Right lobe of liver (tissue), 6 donors: ENCODE results near the gene ZNF625. TPM values are rescaled to one million over a fixed set of nuclear protein-coding genes. Genes with fewer than 3 reads are reported as not detected.
"Not testable (repeated sequence)": the region's sequence is repeated elsewhere in the genome, so short reads cannot be mapped to it uniquely, and the experiment has no call there.

Experiments
- ATAC-seq, 4 donors: fragments of 200-7000 bp; cut with Tn5 transposase; one replicate each; pipeline ENCODE4 v1.9.1; 2020; ENCODE audit warnings: mild to moderate bottlenecking in 4 of 4, moderate library complexity in 4 of 4
- DNase-seq, 3 donors: peaks; one replicate each; pipeline ENCODE4 v3.0.0-alpha.2; 2020
- H3K27ac ChIP-seq, 3 donors: fragments of 200-600 bp; one replicate each; pipeline ENCODE4 v1.8.0; 2022
- H3K27me3 ChIP-seq, 2 donors: fragments of 200-600 bp; one replicate each; pipeline ENCODE4 v1.8.0; 2022
- H3K36me3 ChIP-seq, 4 donors: fragments of 200-600 bp; sonication (generic) in 1 of 4; one replicate each; pipeline versions ENCODE4 v1.5.1 to v1.8.0; 2017 to 2022; ENCODE audit warnings: control low read depth in 1 of 4
- H3K4me1 ChIP-seq, 4 donors: fragments of 200-600 bp; sonication (generic) in 1 of 4; one replicate each; pipeline versions ENCODE4 v1.5.1 to v1.8.0; 2017 to 2022; ENCODE audit warnings: control low read depth in 1 of 4
- H3K4me3 ChIP-seq, 3 donors: fragments of 200-600 bp; one replicate each; pipeline ENCODE4 v1.8.0; 2022
- H3K9me3 ChIP-seq, 4 donors: fragments of 200-600 bp; sonication (generic) in 1 of 4; one replicate each; pipeline versions ENCODE4 v1.5.1 to v1.8.0; 2017 to 2022; ENCODE audit warnings: control low read depth in 1 of 4
- POLR2A ChIP-seq: fragments of 450-650 bp; IDR thresholded peaks from one replicate; pipeline ENCODE4 v1.6.1; 2017; ENCODE audit warnings: antibody characterized with exemption, mild to moderate bottlenecking
- WGBS: methylation state at CpG from one replicate; pipeline ENCODE4 v1.1.6; 2018; ENCODE audit warnings: low coverage, low lambda C conversion rate; ENCODE audit not compliant: insufficient coverage; ENCODE audit errors: missing lambda C conversion rate; 5-methylcytosine and 5-hydroxymethylcytosine counted together
- intact Hi-C, 2 donors: fragments of 100-400 bp; cut with DNase I; formaldehyde crosslinking; loops; one replicate each; pipeline versions ENCODE4 v1.11.2 to v1.14.1; 2022
- total RNA-seq, 6 experiments: library from RNA; depleted of rRNA in 2 of 6; stranded (reverse); fragments of >200 nt in 2 of 6; fragmentation: NEBNext Ultra II Directional in 3 of 6; extraction: Animal tissue kit (Norgen Biotek cat#: 25700) in 3 of 6; gene quantifications; one replicate each; pipeline versions ENCODE4 v1.1.0 to v1.2.4, GENCODE V29; 2016 to 2023
- TF ChIP-seq, protein P1 (sequence below), 4 donors: fragments of 200-600 bp in 3 of 4; fragments of 450-650 bp in 1 of 4; IDR thresholded peaks; one replicate each; pipeline versions ENCODE4 v1.5.1 to v1.8.0; 2016 to 2022; ENCODE audit warnings: antibody characterized with exemption in 4 of 4, mild to moderate bottlenecking in 2 of 4
- donor health status: DM: no; HTN: yes; CAD: no.
- donor health status: DM: no; HTN: no; CAD: no.
- donor health status: DM: no; HTN: no; CAD: no.
- donor health status: DM: no; HTN: yes; CAD: no.
- donor health status: DM: no; HTN: yes; CAD: no.

The ZNF625 gene
- total RNA-seq, 6 experiments from 2014 or later: 0.57 to 1.8 (median 1.4) TPM

DNA sequence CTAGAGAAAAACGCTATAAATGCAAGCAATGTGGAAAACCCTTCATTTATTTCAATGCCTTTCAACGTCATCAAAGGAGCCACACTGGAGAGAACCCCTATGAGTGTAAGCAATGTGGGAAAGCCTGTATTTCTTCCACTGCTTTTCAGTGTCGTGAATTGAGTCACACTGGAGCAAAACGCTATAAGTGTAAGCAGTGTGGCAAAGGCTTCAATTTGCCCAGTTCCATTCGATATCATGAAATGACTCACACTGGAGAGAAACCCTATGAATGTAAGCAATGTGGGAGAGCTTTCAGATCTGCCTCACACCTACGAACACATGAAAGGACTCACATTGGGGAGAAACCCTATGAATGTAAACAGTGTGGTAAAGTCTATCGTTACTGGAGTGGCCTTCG is 43.8 kb downstream of the ZNF625 start:
- intact Hi-C loops: no loop called here
- 67% methylated on average over 8 of the region's 8 CpGs for WGBS
- H3K27ac ChIP-seq: no peak overlapping the region
- peaks cover 0 to 2% (median 0%) of the 10 kb centered on the region in 4 donors for H3K36me3 ChIP-seq
- TF ChIP-seq, protein P1, sequence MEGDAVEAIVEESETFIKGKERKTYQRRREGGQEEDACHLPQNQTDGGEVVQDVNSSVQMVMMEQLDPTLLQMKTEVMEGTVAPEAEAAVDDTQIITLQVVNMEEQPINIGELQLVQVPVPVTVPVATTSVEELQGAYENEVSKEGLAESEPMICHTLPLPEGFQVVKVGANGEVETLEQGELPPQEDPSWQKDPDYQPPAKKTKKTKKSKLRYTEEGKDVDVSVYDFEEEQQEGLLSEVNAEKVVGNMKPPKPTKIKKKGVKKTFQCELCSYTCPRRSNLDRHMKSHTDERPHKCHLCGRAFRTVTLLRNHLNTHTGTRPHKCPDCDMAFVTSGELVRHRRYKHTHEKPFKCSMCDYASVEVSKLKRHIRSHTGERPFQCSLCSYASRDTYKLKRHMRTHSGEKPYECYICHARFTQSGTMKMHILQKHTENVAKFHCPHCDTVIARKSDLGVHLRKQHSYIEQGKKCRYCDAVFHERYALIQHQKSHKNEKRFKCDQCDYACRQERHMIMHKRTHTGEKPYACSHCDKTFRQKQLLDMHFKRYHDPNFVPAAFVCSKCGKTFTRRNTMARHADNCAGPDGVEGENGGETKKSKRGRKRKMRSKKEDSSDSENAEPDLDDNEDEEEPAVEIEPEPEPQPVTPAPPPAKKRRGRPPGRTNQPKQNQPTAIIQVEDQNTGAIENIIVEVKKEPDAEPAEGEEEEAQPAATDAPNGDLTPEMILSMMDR (IDR thresholded peaks at IDR 0.05): no peak
- no peak for TF ChIP-seq POLR2A
- no peak for DNase-seq
- H3K4me3 ChIP-seq: no peak overlapping the region
- H3K9me3 ChIP-seq: peaks cover 0 to 13% (median 2%) of the 10 kb centered on the region in 4 donors
- H3K27me3 ChIP-seq: no peaks in the 10 kb centered on the region
- H3K4me1 ChIP-seq: no peaks in the 10 kb centered on the region
- ATAC-seq: no peak

DNA sequence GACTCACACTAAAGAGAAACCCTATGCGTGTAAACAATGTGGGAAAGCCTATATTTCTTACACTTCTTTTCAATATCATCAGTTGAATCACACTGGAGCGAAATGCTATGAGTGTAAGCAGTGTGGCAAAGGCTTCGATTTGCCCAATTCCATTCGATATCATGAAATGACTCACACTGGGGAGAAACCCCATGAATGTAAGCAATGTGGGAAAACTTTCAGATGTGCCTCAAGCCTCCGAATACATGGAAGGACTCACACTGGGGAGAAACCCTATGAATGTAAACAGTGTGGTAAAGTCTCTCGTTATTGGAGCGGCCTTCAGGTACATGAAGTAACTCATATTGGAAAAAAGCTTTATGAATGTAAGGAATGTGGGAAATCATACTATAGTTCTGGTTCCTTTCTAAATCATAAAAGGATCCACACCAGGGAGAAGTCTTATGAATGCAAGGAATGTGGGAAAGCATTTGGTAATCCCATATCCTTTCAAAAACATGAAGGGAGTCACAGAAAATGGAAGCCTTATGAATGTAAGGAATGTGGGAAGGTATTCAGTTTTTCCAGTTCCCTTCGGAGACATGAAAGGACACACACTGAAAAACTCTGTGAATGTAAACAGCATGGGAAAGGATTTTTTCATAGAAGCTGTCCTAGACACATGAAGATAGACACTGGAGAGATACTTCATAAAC is 44.4 kb downstream of the ZNF625 start:
- intact Hi-C loops: no loop called here
- Histone ChIP-seq H3K27me3 (no peaks in the 10 kb centered on the region), H3K27ac (no peak overlapping the region), H3K36me3 (peaks cover 0 to 2% (median 0%) of the 10 kb centered on the region in 4 donors), H3K9me3 (peaks cover 0 to 13% (median 2%) of the 10 kb centered on the region in 4 donors), H3K4me3 (no peak overlapping the region), H3K4me1 (no peaks in the 10 kb centered on the region)
- DNase-seq: no peak
- no peak for ATAC-seq
- TF ChIP-seq, protein P1 (IDR thresholded peaks at IDR 0.05): no peak
- TF ChIP-seq POLR2A: no peak
- 79% methylated on average over 8 of the region's 8 CpGs for WGBS

DNA sequence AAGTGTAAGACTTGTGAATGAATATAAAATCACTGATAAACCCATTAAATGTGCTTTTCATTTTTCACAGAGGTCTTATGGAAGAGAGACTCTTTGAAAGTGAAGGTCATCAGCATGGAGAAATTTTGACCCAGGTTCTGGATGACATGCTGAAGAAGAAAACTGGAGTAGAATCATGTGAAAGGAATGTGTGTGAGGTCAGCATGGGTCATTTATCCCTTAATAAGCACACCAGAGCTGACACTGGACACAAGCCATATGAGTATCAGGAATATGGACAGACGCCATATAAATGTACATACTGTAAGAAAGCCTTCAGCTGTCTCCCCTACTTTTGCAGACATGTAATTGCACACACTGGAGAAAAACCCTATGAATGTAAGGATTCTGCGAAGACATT is 45.4 kb downstream of the ZNF625 start:
- intact Hi-C loops: no loop called here
- H3K9me3 ChIP-seq: peaks cover 0 to 13% (median 2%) of the 10 kb centered on the region in 4 donors
- H3K36me3 ChIP-seq: peaks cover 0 to 2% (median 0%) of the 10 kb centered on the region in 4 donors
- 50% methylated on average over 2 of the region's 2 CpGs for WGBS
- DNase-seq: no peak
- TF ChIP-seq, protein P1 (IDR thresholded peaks at IDR 0.05): no peak
- TF ChIP-seq POLR2A: no peak
- H3K4me3 ChIP-seq: no peak overlapping the region
- H3K27ac ChIP-seq: no peak overlapping the region
- H3K4me1 ChIP-seq: no peaks in the 10 kb centered on the region
- no peak for ATAC-seq
- H3K27me3 ChIP-seq: no peaks in the 10 kb centered on the region

DNA sequence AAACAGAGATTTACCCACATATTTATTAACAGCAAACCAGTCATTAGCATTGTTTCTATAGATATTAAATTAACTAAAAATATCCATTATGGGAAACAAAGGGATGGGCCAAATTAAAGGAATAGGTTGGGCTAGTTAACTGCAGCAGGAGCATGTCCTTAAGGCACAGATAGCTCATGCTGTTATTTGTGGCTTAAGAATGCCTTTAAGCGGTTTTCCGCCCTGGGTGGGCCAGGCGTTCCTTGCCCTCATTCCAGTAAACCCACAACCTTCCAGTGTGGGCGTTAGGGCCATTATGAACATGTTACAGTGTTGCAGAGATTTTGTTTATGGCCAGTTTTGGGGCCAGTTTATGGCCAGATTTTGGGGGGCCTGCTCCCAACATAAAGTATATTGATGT is 52.6 kb downstream of the ZNF625 start:
- H3K4me1 ChIP-seq, H3K4me3 ChIP-seq, intact Hi-C loops, DNase-seq, H3K36me3 ChIP-seq, H3K27ac ChIP-seq, H3K9me3 ChIP-seq, H3K27me3 ChIP-seq, ATAC-seq: not testable (repeated sequence)
- 92% methylated on average over 4 of the region's 4 CpGs for WGBS

DNA sequence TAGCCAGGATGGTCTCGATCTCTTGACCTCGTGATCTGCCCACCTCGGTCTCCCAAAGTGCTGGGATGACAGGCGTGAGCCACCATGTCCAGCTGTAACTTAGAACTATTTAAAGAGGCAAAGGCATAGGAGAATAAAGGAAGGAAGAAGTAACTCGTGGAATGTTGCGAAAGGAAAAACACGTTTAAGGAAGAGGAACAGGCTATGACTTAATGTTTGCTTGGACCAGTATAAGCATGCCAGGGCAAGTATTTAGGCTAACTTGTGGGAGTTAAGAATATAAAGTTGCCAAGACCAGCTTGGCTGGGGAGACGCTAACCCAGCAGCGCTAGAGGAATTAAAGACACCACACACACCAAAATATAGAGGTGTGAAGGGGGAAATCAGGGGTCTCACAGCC is 58.5 kb downstream of the ZNF625 start:
- ATAC-seq: no peak
- intact Hi-C loops: no loop called here
- Histone ChIP-seq H3K9me3 (no peaks in the 10 kb centered on the region), H3K27me3 (no peaks in the 10 kb centered on the region), H3K27ac (no peak overlapping the region), H3K4me3 (no peak overlapping the region), H3K36me3 (no peaks in the 10 kb centered on the region), H3K4me1 (no peaks in the 10 kb centered on the region)
- no peak for DNase-seq
- 86% methylated on average over 8 of the region's 9 CpGs for WGBS
- no peak for TF ChIP-seq POLR2A
- TF ChIP-seq, protein P1 (IDR thresholded peaks at IDR 0.05): no peak
